ENCODE measurements around the gene POU6F2.

The POU6F2 gene

DNA sequence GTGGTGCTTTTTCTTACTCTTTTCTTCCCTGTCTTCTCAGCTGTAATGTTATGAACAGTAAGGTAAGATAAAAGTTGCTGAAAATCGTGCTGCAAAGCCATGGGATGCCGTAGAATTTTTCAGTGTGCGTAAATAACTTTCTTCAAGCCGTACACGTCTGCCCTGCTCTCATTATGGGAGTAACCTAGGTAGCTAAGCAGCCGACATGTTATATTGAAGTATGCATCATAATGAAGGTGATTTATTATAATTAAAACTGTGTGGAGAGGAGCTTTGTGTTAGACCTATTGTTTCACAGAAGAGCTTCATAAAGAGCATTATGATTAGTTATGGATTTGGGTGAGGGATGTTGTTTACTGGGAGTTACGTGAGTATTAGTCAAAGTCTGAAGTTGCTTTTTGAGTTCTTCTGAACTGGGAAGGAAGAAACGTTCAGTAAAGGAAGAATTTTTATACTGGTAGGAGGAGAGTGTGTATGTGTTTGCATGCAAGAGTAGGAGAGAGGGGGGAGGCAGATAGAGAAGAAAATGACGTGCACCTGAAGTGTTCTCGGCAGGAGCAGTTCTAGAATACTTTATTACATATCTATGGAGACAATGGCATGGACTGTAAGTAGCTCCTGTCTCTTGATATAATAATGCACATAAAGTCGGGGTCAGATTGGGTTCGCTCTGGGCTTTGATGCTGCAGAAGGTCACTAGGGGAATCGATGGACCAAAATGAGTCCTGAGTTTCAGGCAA, 56.3 kb downstream of the POU6F2 start:
- H2AFZ ChIP-seq (ENCODE audit: low read length) = no peak overlapping the region

DNA sequence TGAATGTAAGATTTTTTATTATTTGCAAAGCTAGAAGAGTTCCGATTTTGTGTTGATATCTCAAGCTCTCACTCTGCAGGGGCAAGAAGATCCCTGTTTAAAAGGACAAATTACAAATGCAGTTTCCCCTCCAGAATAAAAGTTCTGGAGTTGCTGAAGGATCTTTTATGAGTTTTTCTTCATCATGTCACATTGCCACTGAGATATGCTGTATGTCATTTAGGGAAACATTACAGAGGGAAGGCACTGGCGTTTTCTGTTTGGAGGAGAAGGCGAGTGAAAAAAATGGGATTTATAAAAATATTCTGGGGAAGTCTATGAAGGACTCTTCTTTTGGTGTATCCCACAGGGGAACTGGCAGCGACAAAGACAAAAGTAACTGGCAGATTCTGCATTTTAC, 57.4 kb downstream of the POU6F2 start:
- Histone ChIP-seq H3K9me3 (ENCODE audit: insufficient read depth, low read depth, low read length) (no peaks in the 10 kb centered on the region), H3K79me2 (ENCODE audit: insufficient read depth, low read length) (no peaks in the 10 kb centered on the region), H2AFZ (ENCODE audit: low read length) (no peak overlapping the region), H3K4me1 (ENCODE audit: insufficient read depth, low read length, poor library complexity, severe bottlenecking) (no peaks in the 10 kb centered on the region), H4K20me1 (ENCODE audit: insufficient read depth, low read length, poor library complexity, severe bottlenecking) (no peaks in the 10 kb centered on the region), H3K4me3 (ENCODE audit: low read length, poor library complexity, severe bottlenecking) (no peak overlapping the region), H3K4me2 (ENCODE audit: low read depth, low read length, poor library complexity, severe bottlenecking) (no peak overlapping the region), H3F3A (ENCODE audit: low read depth) (no peaks in the 10 kb centered on the region), H3K9me2 (replicated peaks; ENCODE audit: low read depth, low read length) (no peaks in the 10 kb centered on the region), H3K27me3 (ENCODE audit: insufficient read depth, low read length, poor library complexity, severe bottlenecking) (no peaks in the 10 kb centered on the region), H3K9ac (ENCODE audit: low read depth, low read length, poor library complexity, severe bottlenecking) (no peak overlapping the region), H3K36me3 (ENCODE audit: insufficient read depth, low read length) (no peaks in the 10 kb centered on the region)
- no peak for TF ChIP-seq CTCF (conservative IDR thresholded peaks at IDR 0.05; ENCODE audit: low read length)
- TF ChIP-seq EZH2phosphoT487 (IDR thresholded peaks at IDR 0.05; ENCODE audit: borderline replicate concordance) = no peak

More for the DNA sequence above, 56.3 kb downstream of the POU6F2 start:
- Histone ChIP-seq H3K9me3 (ENCODE audit: insufficient read depth, low read depth, low read length) (no peaks in the 10 kb centered on the region), H3K4me2 (ENCODE audit: low read depth, low read length, poor library complexity, severe bottlenecking) (no peak overlapping the region), H3K4me1 (ENCODE audit: insufficient read depth, low read length, poor library complexity, severe bottlenecking) (no peaks in the 10 kb centered on the region), H3K79me2 (ENCODE audit: insufficient read depth, low read length) (no peaks in the 10 kb centered on the region), H3F3A (ENCODE audit: low read depth) (no peaks in the 10 kb centered on the region), H3K4me3 (ENCODE audit: low read length, poor library complexity, severe bottlenecking) (no peak overlapping the region), H3K9me2 (replicated peaks; ENCODE audit: low read depth, low read length) (no peaks in the 10 kb centered on the region), H4K20me1 (ENCODE audit: insufficient read depth, low read length, poor library complexity, severe bottlenecking) (no peaks in the 10 kb centered on the region), H3K36me3 (ENCODE audit: insufficient read depth, low read length) (no peaks in the 10 kb centered on the region), H3K9ac (ENCODE audit: low read depth, low read length, poor library complexity, severe bottlenecking) (no peak overlapping the region), H3K27me3 (ENCODE audit: insufficient read depth, low read length, poor library complexity, severe bottlenecking) (no peaks in the 10 kb centered on the region)
- no peak for TF ChIP-seq EZH2phosphoT487 (IDR thresholded peaks at IDR 0.05; ENCODE audit: borderline replicate concordance)
- TF ChIP-seq CTCF (conservative IDR thresholded peaks at IDR 0.05; ENCODE audit: low read length) = no peak

- no peak overlapping the region for H2AFZ ChIP-seq (ENCODE audit: low read length)
- no peaks in the 10 kb centered on the region for H3K36me3 ChIP-seq (ENCODE audit: insufficient read depth, low read length)
- H3F3A ChIP-seq (ENCODE audit: low read depth) = no peaks in the 10 kb centered on the region
- no peaks in the 10 kb centered on the region for H3K9me3 ChIP-seq (ENCODE audit: insufficient read depth, low read depth, low read length)
- H3K4me3 ChIP-seq (ENCODE audit: low read length, poor library complexity, severe bottlenecking) = no peak overlapping the region
- no peaks in the 10 kb centered on the region for H3K27me3 ChIP-seq (ENCODE audit: insufficient read depth, low read length, poor library complexity, severe bottlenecking)
- no peaks in the 10 kb centered on the region for H3K4me1 ChIP-seq (ENCODE audit: insufficient read depth, low read length, poor library complexity, severe bottlenecking)
- H3K9me2 ChIP-seq (replicated peaks; ENCODE audit: low read depth, low read length) = no peaks in the 10 kb centered on the region
- no peaks in the 10 kb centered on the region for H3K79me2 ChIP-seq (ENCODE audit: insufficient read depth, low read length)
- no peak for TF ChIP-seq EZH2phosphoT487 (IDR thresholded peaks at IDR 0.05; ENCODE audit: borderline replicate concordance)
- TF ChIP-seq CTCF (conservative IDR thresholded peaks at IDR 0.05; ENCODE audit: low read length) = no peak
- H4K20me1 ChIP-seq (ENCODE audit: insufficient read depth, low read length, poor library complexity, severe bottlenecking) = no peaks in the 10 kb centered on the region
- H3K9ac ChIP-seq (ENCODE audit: low read depth, low read length, poor library complexity, severe bottlenecking) = no peak overlapping the region
- H3K4me2 ChIP-seq (ENCODE audit: low read depth, low read length, poor library complexity, severe bottlenecking) = no peak overlapping the region
Measured at GRCh38 chr7:39035903-39036302, 58.2 kb downstream of the POU6F2 start.

All from Loucy (cell line).